BLaER1 (cell line): Measurements from ENCODE around the gene LDHAL6B.

ENCODE experiments used
- H3K27ac ChIP-seq: shearing (Covaris generic); formaldehyde crosslinking; 2 replicates; pipeline ENCODE4 v1.8.1; 2022
- H3K27me3 ChIP-seq: shearing (Covaris generic); formaldehyde crosslinking; 2 replicates; pipeline ENCODE4 v1.8.1; 2022
- H3K36me3 ChIP-seq: shearing (Covaris generic); formaldehyde crosslinking; 2 replicates; pipeline ENCODE4 v1.8.1; 2022
- H3K4me1 ChIP-seq: shearing (Covaris generic); formaldehyde crosslinking; 2 replicates; pipeline ENCODE4 v1.8.1; 2022
- H3K4me2 ChIP-seq: shearing (Covaris generic); formaldehyde crosslinking; 2 replicates; pipeline ENCODE4 v1.8.1; 2022
- H3K4me3 ChIP-seq: shearing (Covaris generic); formaldehyde crosslinking; 2 replicates; pipeline ENCODE4 v1.8.1; 2022
- H3K9ac ChIP-seq: shearing (Covaris generic); formaldehyde crosslinking; 2 replicates; pipeline ENCODE4 v1.8.1; 2022
- H3K9me3 ChIP-seq: shearing (Covaris generic); formaldehyde crosslinking; 2 replicates; pipeline ENCODE4 v1.8.1; 2022
- H4K20me1 ChIP-seq: shearing (Covaris generic); formaldehyde crosslinking; 2 replicates; pipeline ENCODE4 v1.8.1; 2022
- Cebpa-rat ChIP-seq: shearing (Covaris generic); IDR thresholded peaks from 2 replicates; pipeline ENCODE4 v1.8.1; 2022

The LDHAL6B gene

GRCh38 chr15:59210186-59210585, 3.5 kb downstream of the LDHAL6B start:
- no peak for TF ChIP-seq Cebpa-rat
- H3K4me2 ChIP-seq: no peak overlapping the region
- H3K27ac ChIP-seq: no peak overlapping the region
- no peak overlapping the region for H3K9ac ChIP-seq
- H4K20me1 ChIP-seq: no peaks in the 10 kb centered on the region
- no peaks in the 10 kb centered on the region for H3K36me3 ChIP-seq
- no peaks in the 10 kb centered on the region for H3K27me3 ChIP-seq
- no peaks in the 10 kb centered on the region for H3K4me1 ChIP-seq
- no peaks in the 10 kb centered on the region for H3K9me3 ChIP-seq
- H3K4me3 ChIP-seq: no peak overlapping the region

DNA sequence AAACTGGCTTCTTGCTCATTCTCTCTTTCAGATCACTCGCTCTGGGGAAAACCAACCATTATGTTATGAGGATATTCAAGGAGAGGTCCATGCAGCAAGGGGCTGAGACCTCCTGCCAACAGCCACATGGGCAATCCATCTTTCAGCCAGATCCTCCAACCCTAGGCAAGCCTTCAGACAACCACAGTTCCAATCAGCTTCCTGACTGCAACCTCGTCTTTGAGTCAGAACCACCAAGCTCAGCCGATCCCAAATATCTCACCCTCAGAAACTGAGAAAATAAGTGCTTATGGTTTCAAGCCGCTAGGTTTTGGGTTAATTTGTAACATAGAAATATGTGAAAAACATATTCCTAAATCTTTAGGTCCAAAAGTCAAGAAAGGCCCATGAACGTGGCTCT, 10.3 kb downstream of the LDHAL6B start:
- Histone ChIP-seq H3K27ac (no peak overlapping the region), H3K4me1 (no peaks in the 10 kb centered on the region), H3K4me3 (no peak overlapping the region), H3K9ac (no peak overlapping the region), H3K4me2 (no peak overlapping the region), H3K36me3 (no peaks in the 10 kb centered on the region), H3K27me3 (no peaks in the 10 kb centered on the region), H3K9me3 (no peaks in the 10 kb centered on the region), H4K20me1 (no peaks in the 10 kb centered on the region)
- no peak for TF ChIP-seq Cebpa-rat

GRCh38 chr15:59217876-59218498, 11.3 kb downstream of the LDHAL6B start:
- Histone ChIP-seq H3K9me3 (no peaks in the 10 kb centered on the region), H4K20me1 (no peaks in the 10 kb centered on the region), H3K27ac (no peak overlapping the region), H3K4me2 (no peak overlapping the region), H3K27me3 (no peaks in the 10 kb centered on the region), H3K9ac (no peak overlapping the region), H3K4me3 (no peak overlapping the region), H3K36me3 (no peaks in the 10 kb centered on the region), H3K4me1 (0 out of 2 replicates have a peak, but pooled peaks cover 5% of the 10 kb centered on the region)
- TF ChIP-seq Cebpa-rat: no peak

DNA sequence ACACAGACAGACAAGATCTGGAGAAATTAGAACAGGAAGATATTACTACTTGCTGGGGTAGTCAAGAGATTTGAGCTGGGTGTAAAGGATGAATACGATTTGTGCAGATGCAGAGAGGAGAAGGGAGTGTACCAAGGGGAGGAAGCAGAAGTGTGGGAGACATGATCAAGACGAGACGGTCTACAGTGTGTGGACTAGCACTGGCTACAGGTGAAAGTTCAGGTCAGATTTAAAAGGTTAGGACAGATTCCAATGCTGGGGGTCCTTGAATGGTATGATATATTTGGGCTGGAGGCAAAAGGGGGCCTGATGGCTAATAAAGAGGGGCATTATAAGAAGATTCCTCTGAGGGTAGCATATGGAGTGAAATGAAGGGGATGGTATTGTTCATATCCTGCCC, 12.1 kb downstream of the LDHAL6B start:
- Histone ChIP-seq H3K9ac (no peak overlapping the region), H3K4me1 (0 out of 2 replicates have a peak, but pooled peaks cover 5% of the 10 kb centered on the region), H3K4me2 (no peak overlapping the region), H3K36me3 (no peaks in the 10 kb centered on the region), H4K20me1 (no peaks in the 10 kb centered on the region), H3K4me3 (no peak overlapping the region), H3K9me3 (no peaks in the 10 kb centered on the region), H3K27ac (no peak overlapping the region), H3K27me3 (no peaks in the 10 kb centered on the region)
- no peak for TF ChIP-seq Cebpa-rat

DNA sequence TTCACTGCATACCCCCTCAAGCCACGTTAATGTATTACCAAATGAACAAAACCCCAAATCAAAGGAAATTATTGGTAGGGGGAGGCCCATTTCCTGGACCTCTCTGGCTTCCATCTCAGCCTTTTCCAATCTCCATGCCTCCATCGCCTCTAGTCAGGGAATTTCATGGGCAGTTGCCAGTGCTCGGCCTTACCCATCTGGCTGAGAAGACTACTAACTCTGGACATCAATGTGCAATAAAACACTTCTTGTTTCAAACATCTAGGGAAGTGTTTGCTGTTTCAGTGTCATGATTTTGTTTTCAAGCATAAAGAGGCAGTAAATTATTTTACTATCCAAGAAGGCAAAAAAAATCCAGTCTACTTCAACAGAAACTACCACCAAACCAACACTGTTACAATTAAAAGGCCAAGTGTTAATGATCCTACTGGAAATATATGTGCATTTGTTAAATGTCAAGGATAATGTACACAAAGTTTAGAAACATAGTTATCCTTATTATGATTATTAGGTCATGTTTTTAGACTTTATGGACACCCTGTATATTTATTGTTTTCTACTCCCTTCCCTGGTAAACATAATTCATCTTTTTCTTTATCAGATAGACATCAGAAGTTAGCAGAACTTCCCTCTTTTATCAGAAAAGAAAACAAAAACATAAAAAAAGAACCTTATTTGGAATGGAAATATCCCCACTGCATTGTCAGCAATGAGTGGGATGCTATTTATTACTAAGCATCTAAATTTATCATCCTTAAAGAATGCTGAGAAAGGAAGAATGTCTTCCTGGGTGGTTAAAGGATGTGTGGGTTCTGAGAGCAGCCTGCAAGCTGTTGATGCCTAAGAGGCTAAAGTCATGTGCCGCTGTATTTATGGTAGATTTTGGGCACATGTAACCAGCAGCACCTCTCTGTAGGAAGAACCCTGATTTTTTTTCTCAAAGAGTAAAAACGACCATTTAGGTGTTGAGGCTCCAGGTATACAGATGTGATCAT, 15.2 kb downstream of the LDHAL6B start:
- Histone ChIP-seq H4K20me1 (no peaks in the 10 kb centered on the region), H3K4me3 (no peak overlapping the region), H3K4me1 (0 out of 2 replicates have a peak, but pooled peaks cover 5% of the 10 kb centered on the region), H3K9ac (no peak overlapping the region), H3K36me3 (no peaks in the 10 kb centered on the region), H3K27me3 (no peaks in the 10 kb centered on the region), H3K4me2 (0 out of 2 replicates have a peak overlapping the region, but pooled peaks have one; percentile 12), H3K9me3 (no peaks in the 10 kb centered on the region), H3K27ac (no peak overlapping the region)
- TF ChIP-seq Cebpa-rat: no peak

DNA sequence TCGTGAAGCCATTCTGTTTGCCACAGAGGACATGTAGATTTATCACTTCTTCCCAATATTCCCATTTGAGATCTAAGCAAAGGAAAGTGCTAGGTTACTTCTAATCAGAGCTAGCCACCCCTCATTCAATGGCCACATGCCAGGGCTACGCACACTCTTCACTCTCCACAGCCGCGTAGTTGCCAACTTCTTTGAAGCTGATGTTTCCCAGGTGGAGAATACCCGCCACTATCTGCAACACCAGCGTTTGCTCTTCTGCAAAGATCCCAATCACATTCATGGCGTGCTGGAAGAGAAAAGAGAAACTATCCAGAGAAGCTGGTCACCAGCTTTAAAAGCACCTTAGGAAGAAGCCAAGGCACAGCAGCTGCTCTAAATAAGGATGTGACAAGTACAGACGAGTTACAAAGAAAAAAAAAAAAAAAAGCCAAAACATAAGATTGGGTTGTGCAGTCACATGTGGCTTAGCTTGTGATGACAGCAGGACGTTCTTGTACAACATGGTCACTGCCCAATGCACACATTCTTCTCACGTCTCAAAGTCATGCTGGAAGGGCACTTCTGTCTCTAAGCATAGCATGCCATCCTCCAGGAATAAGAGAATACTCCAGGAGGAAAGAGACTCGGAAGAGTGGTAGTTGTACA, 16.4 kb downstream of the LDHAL6B start:
- H3K36me3 ChIP-seq: no peaks in the 10 kb centered on the region
- 0 out of 2 replicates have a peak, but pooled peaks cover 5% of the 10 kb centered on the region for H3K4me1 ChIP-seq
- no peaks in the 10 kb centered on the region for H4K20me1 ChIP-seq
- no peak for TF ChIP-seq Cebpa-rat
- H3K27ac ChIP-seq: no peak overlapping the region
- no peaks in the 10 kb centered on the region for H3K9me3 ChIP-seq
- no peak overlapping the region for H3K4me3 ChIP-seq
- H3K27me3 ChIP-seq: no peaks in the 10 kb centered on the region
- H3K9ac ChIP-seq: no peak overlapping the region
- H3K4me2 ChIP-seq: no peak overlapping the region

DNA sequence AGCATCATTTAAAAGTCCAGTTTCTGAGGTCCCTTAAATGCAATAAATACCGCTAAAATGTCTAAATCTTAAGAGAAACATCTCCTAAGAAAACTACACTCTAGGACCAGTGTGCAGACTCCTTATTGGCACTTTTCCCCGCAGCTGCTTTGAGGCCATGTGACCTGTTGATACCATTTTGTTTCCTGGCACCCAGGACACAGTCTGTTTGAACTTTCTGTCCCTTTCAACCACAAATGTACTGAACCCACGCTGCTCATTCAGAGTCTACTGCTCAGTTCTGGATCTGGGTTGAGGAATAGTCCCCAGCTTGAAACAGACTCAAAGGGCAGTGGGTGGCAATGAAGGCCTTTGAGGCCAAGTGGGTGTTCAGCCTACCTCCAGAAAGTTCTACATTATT, 17.1 kb downstream of the LDHAL6B start:
- no peak overlapping the region for H3K9ac ChIP-seq
- no peak overlapping the region for H3K4me2 ChIP-seq
- no peak overlapping the region for H3K27ac ChIP-seq
- 0 out of 2 replicates have a peak, but pooled peaks cover 5% of the 10 kb centered on the region for H3K4me1 ChIP-seq
- no peaks in the 10 kb centered on the region for H4K20me1 ChIP-seq
- H3K27me3 ChIP-seq: no peaks in the 10 kb centered on the region
- no peak overlapping the region for H3K4me3 ChIP-seq
- no peaks in the 10 kb centered on the region for H3K9me3 ChIP-seq
- H3K36me3 ChIP-seq: no peaks in the 10 kb centered on the region
- no peak for TF ChIP-seq Cebpa-rat

DNA sequence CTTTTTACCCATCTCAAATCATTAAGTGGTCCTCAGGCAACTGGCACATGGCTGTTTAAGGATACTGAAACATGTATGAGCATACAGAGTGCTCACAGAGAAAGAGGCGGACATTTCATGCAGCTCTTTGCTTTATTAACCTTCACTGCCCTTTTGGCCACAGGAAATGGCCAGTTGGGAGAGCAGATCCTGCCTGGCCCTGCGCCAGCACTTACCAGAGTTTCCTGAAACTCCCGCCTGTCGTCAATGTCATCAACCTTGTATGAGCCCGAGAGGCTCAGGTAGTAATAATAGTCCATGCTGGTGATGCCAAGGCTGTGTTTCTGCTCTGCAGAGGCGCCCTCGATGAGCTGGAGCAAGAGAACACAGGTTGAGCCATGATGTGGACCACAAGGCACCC, 17.8 kb downstream of the LDHAL6B start:
- no peak for TF ChIP-seq Cebpa-rat
- H3K27me3 ChIP-seq: no peaks in the 10 kb centered on the region
- no peaks in the 10 kb centered on the region for H3K9me3 ChIP-seq
- H3K4me3 ChIP-seq: no peak overlapping the region
- no peak overlapping the region for H3K4me2 ChIP-seq
- no peak overlapping the region for H3K9ac ChIP-seq
- no peaks in the 10 kb centered on the region for H3K36me3 ChIP-seq
- no peak overlapping the region for H3K27ac ChIP-seq
- H4K20me1 ChIP-seq: no peaks in the 10 kb centered on the region
- 0 out of 2 replicates have a peak, but pooled peaks cover 5% of the 10 kb centered on the region for H3K4me1 ChIP-seq

DNA sequence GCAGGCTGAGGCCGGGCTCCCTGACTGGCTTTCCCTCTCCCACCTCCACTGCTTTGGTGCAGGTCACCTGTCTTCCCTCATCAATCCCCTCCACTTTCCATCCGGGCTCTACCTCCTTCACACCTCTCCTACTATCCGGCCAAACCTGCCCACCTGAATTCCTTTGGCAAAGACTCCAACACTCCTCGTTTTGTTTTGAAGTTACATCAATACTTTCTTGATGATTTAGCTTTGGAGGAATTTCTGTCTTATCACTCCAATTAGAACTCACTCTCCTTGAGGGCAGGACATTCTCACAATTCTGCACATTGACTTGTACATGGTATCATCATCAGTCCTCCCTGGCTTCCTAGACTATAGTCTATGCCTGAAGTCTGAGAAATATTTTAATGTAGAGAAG, 20.4 kb downstream of the LDHAL6B start:
- TF ChIP-seq Cebpa-rat: no peak
- Histone ChIP-seq H3K4me1 (0 out of 2 replicates have a peak, but pooled peaks cover 4% of the 10 kb centered on the region), H3K27me3 (no peaks in the 10 kb centered on the region), H3K9me3 (no peaks in the 10 kb centered on the region), H3K9ac (no peak overlapping the region), H3K4me3 (no peak overlapping the region), H3K27ac (no peak overlapping the region), H4K20me1 (no peaks in the 10 kb centered on the region), H3K4me2 (no peak overlapping the region), H3K36me3 (no peaks in the 10 kb centered on the region)

- Histone ChIP-seq H3K27me3 (no peaks in the 10 kb centered on the region), H3K4me3 (no peak overlapping the region), H3K4me2 (no peak overlapping the region), H3K9ac (no peak overlapping the region), H3K27ac (no peak overlapping the region), H3K4me1 (no peaks in the 10 kb centered on the region), H4K20me1 (no peaks in the 10 kb centered on the region), H3K36me3 (no peaks in the 10 kb centered on the region), H3K9me3 (no peaks in the 10 kb centered on the region)
- TF ChIP-seq Cebpa-rat: no peak
Measured at GRCh38 chr15:59229015-59229414, 22.4 kb downstream of the LDHAL6B start.
